Osteoblast (primary cell): Measurements from ENCODE around the gene KCTD21. TPM values are rescaled to one million over a fixed set of nuclear protein-coding genes. Genes with fewer than 3 reads are reported as not detected.
A peak's percentile ranks its signal among the peaks of the same experiment; 100 is the strongest.

Experiments used
- DNase-seq: peaks from one replicate; pipeline ENCODE4 v3.0.0; 2011; ENCODE audit warnings: low spot score, mixed read lengths; ENCODE audit not compliant: insufficient read length; ENCODE audit errors: missing footprints
- H2AFZ ChIP-seq: 2 replicates; pipeline ENCODE4 v1.6.0; 2011; ENCODE audit warnings: mild to moderate bottlenecking, low read length
- H3K27ac ChIP-seq: 2 replicates; pipeline ENCODE4 v1.5.1; 2011; ENCODE audit warnings: mild to moderate bottlenecking, low read depth, low read length, moderate library complexity
- H3K27me3 ChIP-seq: 2 replicates; pipeline ENCODE4 v1.6.0; 2012; ENCODE audit warnings: mild to moderate bottlenecking, control low read depth, inconsistent platforms, low read length, moderate library complexity; ENCODE audit not compliant: insufficient read depth
- H3K36me3 ChIP-seq: 2 replicates; pipeline ENCODE4 v1.5.1; 2011; ENCODE audit warnings: mild to moderate bottlenecking, low read length, control low read depth, moderate library complexity; ENCODE audit not compliant: insufficient read depth
- H3K4me1 ChIP-seq: 2 replicates; pipeline ENCODE4 v1.5.1; 2011; ENCODE audit warnings: mild to moderate bottlenecking, low read length, control low read depth, moderate library complexity; ENCODE audit not compliant: insufficient read depth
- H3K4me2 ChIP-seq: 2 replicates; pipeline ENCODE4 v1.6.0; 2011; ENCODE audit warnings: mild to moderate bottlenecking, low read length; ENCODE audit not compliant: insufficient read depth
- H3K4me3 ChIP-seq: fragments of 200-600 bp; sonication (generic); 3 replicates; pipeline ENCODE4 v1.5.1; 2012; ENCODE audit warnings: mild to moderate bottlenecking, low read length, inconsistent platforms; ENCODE audit not compliant: insufficient read depth
- H3K79me2 ChIP-seq: 2 replicates; pipeline ENCODE4 v1.6.0; 2012; ENCODE audit warnings: mild to moderate bottlenecking, low read length, control low read depth, inconsistent platforms; ENCODE audit not compliant: insufficient read depth
- H3K9me3 ChIP-seq: 2 replicates; pipeline ENCODE4 v1.5.1; 2011; ENCODE audit warnings: low read depth, low read length, control low read depth
- H4K20me1 ChIP-seq: 2 replicates; pipeline ENCODE4 v1.6.0; 2012; ENCODE audit warnings: mild to moderate bottlenecking, low read length, control low read depth; ENCODE audit not compliant: insufficient read depth
- total RNA-seq: library from RNA; depleted of rRNA; stranded (reverse); fragments of >200 nt; gene quantifications from 2 replicates; pipeline ENCODE4 v1.2.3, GENCODE V29; 2012
- TF ChIP-seq, protein P1 (sequence below): IDR thresholded peaks from 2 replicates; pipeline ENCODE4 v1.5.1; 2011; ENCODE audit warnings: mild to moderate bottlenecking, low read depth, low read length, moderate library complexity; ENCODE audit errors: extremely low read depth

Gene KCTD21
- total RNA-seq, 1 donor, result 14.5 TPM

DNA sequence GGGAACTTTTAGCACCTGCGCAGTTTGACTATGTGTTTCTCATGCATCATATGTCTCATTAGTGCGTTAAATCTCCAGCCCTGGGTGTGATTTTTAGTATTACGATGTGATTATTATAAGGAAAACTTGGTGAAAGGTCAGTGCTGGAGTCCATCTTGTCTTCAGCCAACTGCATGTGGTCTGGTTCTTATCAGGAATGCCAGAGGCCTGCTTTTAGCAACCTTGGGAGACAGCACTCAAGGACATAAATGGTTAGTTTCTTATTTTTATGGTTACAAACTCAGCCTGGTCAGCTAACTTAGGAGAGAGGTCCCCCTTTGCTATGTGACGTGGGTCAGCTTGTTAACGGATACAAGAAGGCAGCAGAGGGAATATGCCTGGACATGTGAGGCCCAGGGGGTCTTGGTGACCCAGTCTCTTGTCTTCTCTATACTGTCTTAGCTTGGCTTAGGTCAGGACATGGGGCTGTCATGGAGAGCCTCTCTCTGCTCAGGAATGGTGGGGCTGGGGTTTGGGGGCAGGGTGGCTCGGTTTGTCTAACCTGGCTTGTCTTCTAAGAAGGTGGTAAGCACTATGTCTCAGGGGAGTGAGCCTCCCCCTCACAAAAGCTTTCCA lies 21.5 kb downstream of the KCTD21 start:
- no peaks in the 10 kb centered on the region for H3K79me2 ChIP-seq
- no peak for DNase-seq
- no peaks in the 10 kb centered on the region for H4K20me1 ChIP-seq
- no peak overlapping the region for H2AFZ ChIP-seq
- H3K4me1 ChIP-seq, result peaks cover 56% of the 10 kb centered on the region
- no peak overlapping the region for H3K4me3 ChIP-seq
- no peaks in the 10 kb centered on the region for H3K36me3 ChIP-seq
- no peak overlapping the region for H3K4me2 ChIP-seq
- H3K27me3 ChIP-seq, result no peaks in the 10 kb centered on the region
- H3K27ac ChIP-seq, result peak overlapping the region; percentile 59
- no peaks in the 10 kb centered on the region for H3K9me3 ChIP-seq
- TF ChIP-seq, protein P1, sequence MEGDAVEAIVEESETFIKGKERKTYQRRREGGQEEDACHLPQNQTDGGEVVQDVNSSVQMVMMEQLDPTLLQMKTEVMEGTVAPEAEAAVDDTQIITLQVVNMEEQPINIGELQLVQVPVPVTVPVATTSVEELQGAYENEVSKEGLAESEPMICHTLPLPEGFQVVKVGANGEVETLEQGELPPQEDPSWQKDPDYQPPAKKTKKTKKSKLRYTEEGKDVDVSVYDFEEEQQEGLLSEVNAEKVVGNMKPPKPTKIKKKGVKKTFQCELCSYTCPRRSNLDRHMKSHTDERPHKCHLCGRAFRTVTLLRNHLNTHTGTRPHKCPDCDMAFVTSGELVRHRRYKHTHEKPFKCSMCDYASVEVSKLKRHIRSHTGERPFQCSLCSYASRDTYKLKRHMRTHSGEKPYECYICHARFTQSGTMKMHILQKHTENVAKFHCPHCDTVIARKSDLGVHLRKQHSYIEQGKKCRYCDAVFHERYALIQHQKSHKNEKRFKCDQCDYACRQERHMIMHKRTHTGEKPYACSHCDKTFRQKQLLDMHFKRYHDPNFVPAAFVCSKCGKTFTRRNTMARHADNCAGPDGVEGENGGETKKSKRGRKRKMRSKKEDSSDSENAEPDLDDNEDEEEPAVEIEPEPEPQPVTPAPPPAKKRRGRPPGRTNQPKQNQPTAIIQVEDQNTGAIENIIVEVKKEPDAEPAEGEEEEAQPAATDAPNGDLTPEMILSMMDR, result no peak

GRCh38 chr11:78164471-78164870 lies 24.0 kb downstream of the KCTD21 start:
- Histone ChIP-seq H3K4me2 (no peak overlapping the region), H3K4me1 (peaks cover 32% of the 10 kb centered on the region), H3K4me3 (no peak overlapping the region), H3K36me3 (no peaks in the 10 kb centered on the region), H2AFZ (no peak overlapping the region), H3K27ac (no peak overlapping the region), H3K79me2 (no peaks in the 10 kb centered on the region), H4K20me1 (no peaks in the 10 kb centered on the region), H3K27me3 (no peaks in the 10 kb centered on the region), H3K9me3 (no peaks in the 10 kb centered on the region)
- TF ChIP-seq, protein P1, result no peak
- DNase-seq, result no peak

DNA sequence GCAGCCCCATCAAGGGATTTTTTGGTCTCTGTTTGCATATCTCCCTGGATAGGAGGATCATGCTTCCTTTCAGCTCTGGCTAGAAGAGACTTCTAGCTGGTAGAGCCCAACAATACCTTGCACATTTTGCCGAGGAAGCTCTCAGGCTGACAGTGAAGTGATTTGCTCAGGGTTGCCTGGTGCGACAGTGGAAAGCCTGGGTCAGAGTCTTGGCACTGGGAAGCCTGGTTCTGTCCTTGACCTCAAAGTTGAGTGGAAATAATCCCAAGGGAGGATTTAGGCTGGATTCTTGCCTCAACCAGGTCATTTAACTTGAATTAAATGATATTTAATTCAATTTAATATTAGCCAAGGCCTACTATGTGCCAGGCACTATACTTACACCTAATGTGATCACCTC lies 24.6 kb downstream of the KCTD21 start:
- no peaks in the 10 kb centered on the region for H3K27me3 ChIP-seq
- no peaks in the 10 kb centered on the region for H4K20me1 ChIP-seq
- TF ChIP-seq, protein P1, result no peak
- no peaks in the 10 kb centered on the region for H3K9me3 ChIP-seq
- H3K4me2 ChIP-seq, result no peak overlapping the region
- peak overlapping the region; percentile 36 for H2AFZ ChIP-seq
- H3K4me3 ChIP-seq, result no peak overlapping the region
- no peak for DNase-seq
- peaks cover 28% of the 10 kb centered on the region for H3K4me1 ChIP-seq
- H3K79me2 ChIP-seq, result no peaks in the 10 kb centered on the region
- H3K27ac ChIP-seq, result no peak overlapping the region
- no peaks in the 10 kb centered on the region for H3K36me3 ChIP-seq

GRCh38 chr11:78161962-78162371 lies 26.5 kb downstream of the KCTD21 start:
- Histone ChIP-seq H3K4me2 (no peak overlapping the region), H2AFZ (peak overlapping the region; percentile 60), H3K4me1 (peaks cover 11% of the 10 kb centered on the region), H3K4me3 (no peak overlapping the region), H3K36me3 (no peaks in the 10 kb centered on the region), H3K27me3 (no peaks in the 10 kb centered on the region), H4K20me1 (no peaks in the 10 kb centered on the region), H3K79me2 (no peaks in the 10 kb centered on the region), H3K27ac (no peak overlapping the region), H3K9me3 (no peaks in the 10 kb centered on the region)
- TF ChIP-seq, protein P1, result no peak
- no peak for DNase-seq
